ENCODE measurements around the gene SEPTIN1. TPM values are rescaled to one million over a fixed set of nuclear protein-coding genes. Genes with fewer than 3 reads are reported as not detected.

The SEPTIN1 gene
- total and polyA plus RNA-seq, 2 of the 13 experiments (the other 11 are each of a cell fraction or from before 2014, with no cell fraction given): 0.18 to 0.67 TPM

GRCh38 chr16:30378236-30379157 is 3.9 kb downstream of the SEPTIN1 start (continued):
- TF ChIP-seq ZBTB26 (CRISPR knock-in tag; IDR thresholded peaks at IDR 0.05; ENCODE audit: borderline replicate concordance) (peak; percentile 57; the same call in 1 of the 2 replicates), GABPB1 (CRISPR knock-in tag; IDR thresholded peaks at IDR 0.05) (peak; percentile 79), ZNF431 (CRISPR knock-in tag; IDR thresholded peaks at IDR 0.05; ENCODE audit: borderline replicate concordance, low read depth) (no peak), ZNF580 (CRISPR knock-in tag; IDR thresholded peaks at IDR 0.05; ENCODE audit: borderline replicate concordance, low read depth) (0 out of 2 replicates have a peak, but pooled peaks have one; percentile 80), ZFP36 (IDR thresholded peaks at IDR 0.05; ENCODE audit: borderline replicate concordance, low read depth, low read length, partially characterized antibody) (no peak), TCF7 (IDR thresholded peaks at IDR 0.05; ENCODE audit: low read depth) (no peak), IRF2 (CRISPR knock-in tag; IDR thresholded peaks at IDR 0.05) (no peak; the same call in 1 of the 2 replicates), MEIS1 (CRISPR knock-in tag; IDR thresholded peaks at IDR 0.05; ENCODE audit: borderline replicate concordance) (peak; percentile 92), MAZ (IDR thresholded peaks at IDR 0.05; ENCODE audit: borderline replicate concordance, low read depth, low read length) (no peak; the same call in 1 of the 2 replicates), MAZ (CRISPR knock-in tag; IDR thresholded peaks at IDR 0.05; ENCODE audit: low read depth) (peak; percentile 41; the same call in 1 of the 2 replicates), FOXO4 (CRISPR knock-in tag; conservative IDR thresholded peaks at IDR 0.05) (peak; percentile 75; the same call in 1 of the 2 replicates), ZNF720 (CRISPR knock-in tag; IDR thresholded peaks at IDR 0.05) (no peak), SAFB2 (CRISPR knock-in tag; IDR thresholded peaks at IDR 0.05; ENCODE audit: borderline replicate concordance, low read depth) (no peak; the same call in 1 of the 2 replicates), SRSF9 (IDR thresholded peaks at IDR 0.05; ENCODE audit: borderline replicate concordance, insufficient read depth, low read depth, low read length, poor library complexity, severe bottlenecking) (no peak), NAIF1 (CRISPR knock-in tag; IDR thresholded peaks at IDR 0.05; ENCODE audit: borderline replicate concordance) (no peak), SSRP1 (CRISPR knock-in tag; IDR thresholded peaks at IDR 0.05) (no peak), ZMYM2 (CRISPR knock-in tag; IDR thresholded peaks at IDR 0.05) (no peak), ZNF12 (CRISPR knock-in tag; IDR thresholded peaks at IDR 0.05) (peak; percentile 85), ATF7-NPFF (CRISPR knock-in tag; IDR thresholded peaks at IDR 0.05; ENCODE audit: low read depth) (peak; percentile 53), ZNF788 (CRISPR knock-in tag; IDR thresholded peaks at IDR 0.05; ENCODE audit: borderline replicate concordance) (peak; percentile 12), RARA (CRISPR knock-in tag; IDR thresholded peaks at IDR 0.05) (peak; percentile 46; the same call in 1 of the 2 replicates), NFKB2 (CRISPR knock-in tag; IDR thresholded peaks at IDR 0.05; ENCODE audit: borderline replicate concordance) (peak; percentile 92), SPEN (CRISPR knock-in tag; IDR thresholded peaks at IDR 0.05; ENCODE audit: low read depth) (peak; percentile 91), ZNF605 (CRISPR knock-in tag; IDR thresholded peaks at IDR 0.05) (peak; percentile 89), ZBTB44 (CRISPR knock-in tag; IDR thresholded peaks at IDR 0.05) (no peak)
